Measurements from ENCODE around the gene MAP4. TPM values are rescaled to one million over a fixed set of nuclear protein-coding genes. Genes with fewer than 3 reads are reported as not detected.

Gene MAP4
- total RNA-seq, 1 experiment from 2014 or later = 140 TPM

GRCh38 chr3:47956521-47956920 is 59.7 kb downstream of the MAP4 start:
- TF ChIP-seq CTCF (conservative IDR thresholded peaks at IDR 0.05) = no peak
- Histone ChIP-seq H2AFZ (ENCODE audit: low read length) (no peak overlapping the region), H4K91ac (ENCODE audit: insufficient read length, low read depth, low read length) (no peak overlapping the region), H2AK5ac (ENCODE audit: insufficient read length, low read length) (no peak overlapping the region), H4K20me1 (ENCODE audit: control insufficient read depth, insufficient read depth, insufficient read length) (no peaks in the 10 kb centered on the region), H3K4ac (ENCODE audit: low read depth, low read length) (no peak overlapping the region), H2BK20ac (ENCODE audit: low read depth, low read length, poor library complexity, severe bottlenecking) (no peak overlapping the region), H3K79me2 (ENCODE audit: insufficient read depth, low read length) (0 out of 2 replicates have a peak, but pooled peaks cover 1% of the 10 kb centered on the region), H3K79me1 (ENCODE audit: insufficient read depth, low read depth, low read length, poor library complexity, severe bottlenecking) (no peaks in the 10 kb centered on the region), H2BK5ac (ENCODE audit: insufficient read length, low read length) (no peak overlapping the region), H3K23ac (ENCODE audit: insufficient read length, low read depth, low read length) (no peak overlapping the region), H3K18ac (ENCODE audit: insufficient read length, low read depth, low read length) (no peak overlapping the region), H2BK12ac (ENCODE audit: insufficient read length, low read depth, low read length) (no peak overlapping the region), H3K56ac (ENCODE audit: insufficient read length, low read depth, low read length) (no peak overlapping the region), H4K8ac (replicated peaks; ENCODE audit: insufficient read length, low read depth, low read length) (no peak overlapping the region), H3K4me1 (ENCODE audit: insufficient read depth, low read length) (peaks cover 1% of the 10 kb centered on the region; the same call in 1 of the 2 replicates), H3K23me2 (ENCODE audit: insufficient read length, low read depth, low read length, poor library complexity, severe bottlenecking) (no peaks in the 10 kb centered on the region), H3K9me3 (ENCODE audit: control insufficient read depth, low read depth, low read length) (no peaks in the 10 kb centered on the region), H2BK15ac (ENCODE audit: low read depth, low read length) (no peak overlapping the region), H3K4me2 (ENCODE audit: insufficient read depth, insufficient read length, low read length) (no peak overlapping the region), H3K27ac (ENCODE audit: insufficient read length, low read depth, low read length) (no peak overlapping the region), H3K27me3 (ENCODE audit: insufficient read depth, low read length) (no peaks in the 10 kb centered on the region), H3T11ph (ENCODE audit: low read length) (no peak overlapping the region), H4K5ac (ENCODE audit: insufficient read length, low read depth, low read length) (no peak overlapping the region), H3K14ac (ENCODE audit: insufficient read depth, low read length) (no peak overlapping the region), H3K9ac (ENCODE audit: extremely low read depth, insufficient read length, low read length) (no peak overlapping the region), H2BK120ac (ENCODE audit: low read depth, low read length, poor library complexity, severe bottlenecking) (no peak overlapping the region)
- no peak for DNase-seq
- peaks cover 6 to 12% (median 7%) of the 10 kb centered on the region in 3 experiments for H3K36me3 Mint-ChIP-seq (ENCODE audit: insufficient read depth in 1 of 3, low read depth in 3 of 3)
- no peak overlapping the region for H3K27ac Mint-ChIP-seq
- peaks cover under 1 to 1% of the 10 kb centered on the region in 2 experiments for H3K4me1 Mint-ChIP-seq
- WGBS (ENCODE audit: extremely low coverage, insufficient read length, low lambda C conversion rate) = no CpG with 5 or more reads among the region's 1 CpG
- H3K9me3 Mint-ChIP-seq = no peaks in the 10 kb centered on the region
- H3K27me3 Mint-ChIP-seq (ENCODE audit: low read depth) = no peaks in the 10 kb centered on the region
- H3K4me3 Mint-ChIP-seq = no peak overlapping the region

All from H9 (cell line).